Mucosa of stomach (tissue), 1 donor: Measurements from ENCODE around the gene IL1R1.
"Not testable (repeated sequence)": the region's sequence is repeated elsewhere in the genome, so short reads cannot be mapped to it uniquely, and the experiment has no call there.

Source experiments
- H3K27me3 ChIP-seq: one replicate; pipeline ENCODE4 v1.7.0; 2013; ENCODE audit warnings: mild to moderate bottlenecking, low read length; ENCODE audit not compliant: control insufficient read depth, insufficient read depth
- H3K36me3 ChIP-seq: one replicate; pipeline ENCODE4 v1.7.0; 2013; ENCODE audit warnings: low read length; ENCODE audit not compliant: control insufficient read depth, insufficient read depth
- H3K4me1 ChIP-seq: one replicate; pipeline ENCODE4 v1.7.0; 2013; ENCODE audit warnings: mild to moderate bottlenecking, low read length; ENCODE audit not compliant: control insufficient read depth, insufficient read depth
- H3K4me3 ChIP-seq: one replicate; pipeline ENCODE4 v1.7.0; 2013; ENCODE audit warnings: low read length
- H3K9ac ChIP-seq: one replicate; pipeline ENCODE4 v1.7.0; 2013; ENCODE audit warnings: mild to moderate bottlenecking, low read length, moderate library complexity
- H3K9me3 ChIP-seq: one replicate; pipeline ENCODE4 v1.7.0; 2013; ENCODE audit warnings: mild to moderate bottlenecking, low read length, moderate library complexity; ENCODE audit not compliant: control insufficient read depth
- donor health status: Pancreatic carcinoma.

The IL1R1 gene

DNA sequence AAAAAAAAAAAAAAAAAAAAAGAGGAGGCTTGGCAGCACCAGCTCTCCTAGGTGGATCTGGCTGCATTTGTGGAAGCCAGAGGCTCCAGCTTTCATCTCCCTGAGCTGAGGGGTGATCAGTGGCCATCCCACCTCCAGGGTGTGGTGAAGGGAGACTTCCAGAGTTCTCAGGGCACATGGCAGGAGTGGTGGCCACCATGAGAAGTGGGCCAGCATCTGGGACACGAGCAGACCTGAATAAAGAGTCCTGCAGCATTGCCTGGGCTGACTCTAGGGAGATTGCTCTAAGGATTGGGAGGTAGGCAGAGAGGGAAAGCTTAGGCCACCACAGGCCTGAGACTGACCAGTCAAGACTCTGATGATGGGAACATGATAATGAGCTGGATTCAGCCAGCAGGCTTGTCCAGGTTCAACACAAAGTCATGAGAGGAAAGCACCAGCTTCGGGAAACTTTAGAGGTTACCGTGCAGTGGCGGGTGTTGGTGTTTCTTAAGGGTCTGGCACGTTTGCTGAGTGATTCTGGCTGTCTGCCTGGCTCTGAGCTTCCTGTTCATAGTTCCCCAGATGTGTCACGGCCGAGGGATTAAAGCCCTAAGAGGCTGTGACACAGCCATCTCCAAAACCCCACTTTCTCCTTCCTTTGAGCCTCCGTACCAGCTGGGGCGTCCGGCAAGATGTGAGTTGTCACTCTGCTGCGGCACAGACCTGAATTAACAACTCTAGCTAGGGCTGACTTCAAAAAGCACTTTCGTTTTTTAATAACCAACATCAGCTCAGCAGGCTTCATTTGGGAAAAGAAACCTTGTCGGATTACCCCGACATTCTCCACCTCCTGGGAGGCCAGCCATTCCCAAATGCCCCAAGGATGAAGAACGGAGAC is 38.3 kb upstream of the IL1R1 start:
- H3K27me3 ChIP-seq: no peaks in the 10 kb centered on the region
- no peaks in the 10 kb centered on the region for H3K36me3 ChIP-seq
- no peaks in the 10 kb centered on the region for H3K9me3 ChIP-seq
- no peak overlapping the region for H3K9ac ChIP-seq
- no peak overlapping the region for H3K4me3 ChIP-seq
- H3K4me1 ChIP-seq: peaks cover 13% of the 10 kb centered on the region

GRCh38 chr2:102106133-102106556 is 36.4 kb upstream of the IL1R1 start:
- Histone ChIP-seq H3K36me3 (no peaks in the 10 kb centered on the region), H3K9me3 (no peaks in the 10 kb centered on the region), H3K4me3 (no peak overlapping the region), H3K9ac (no peak overlapping the region), H3K4me1 (peaks cover 6% of the 10 kb centered on the region), H3K27me3 (no peaks in the 10 kb centered on the region)

- H3K4me3 ChIP-seq, H3K36me3 ChIP-seq: not testable (repeated sequence)
These were observed 35.5 kb upstream of the IL1R1 start for GRCh38 chr2:102106813-102107740.

GRCh38 chr2:102107741-102108070 is 34.8 kb upstream of the IL1R1 start:
- H3K27me3 ChIP-seq: no peaks in the 10 kb centered on the region
- H3K4me3 ChIP-seq: no peak overlapping the region
- H3K4me1 ChIP-seq: peaks cover 3% of the 10 kb centered on the region
- H3K9me3 ChIP-seq: no peaks in the 10 kb centered on the region
- H3K9ac ChIP-seq: no peak overlapping the region
- H3K36me3 ChIP-seq: no peaks in the 10 kb centered on the region

More at GRCh38 chr2:102106813-102107740, 35.5 kb upstream of the IL1R1 start:
- not testable (repeated sequence) for H3K4me1 ChIP-seq, H3K9ac ChIP-seq, H3K9me3 ChIP-seq, H3K27me3 ChIP-seq

- Histone ChIP-seq H3K9me3 (no peaks in the 10 kb centered on the region), H3K27me3 (no peaks in the 10 kb centered on the region), H3K4me1 (peaks cover 2% of the 10 kb centered on the region), H3K36me3 (no peaks in the 10 kb centered on the region), H3K9ac (no peak overlapping the region), H3K4me3 (no peak overlapping the region)
These were observed 33.5 kb upstream of the IL1R1 start for GRCh38 chr2:102109016-102109415.

DNA sequence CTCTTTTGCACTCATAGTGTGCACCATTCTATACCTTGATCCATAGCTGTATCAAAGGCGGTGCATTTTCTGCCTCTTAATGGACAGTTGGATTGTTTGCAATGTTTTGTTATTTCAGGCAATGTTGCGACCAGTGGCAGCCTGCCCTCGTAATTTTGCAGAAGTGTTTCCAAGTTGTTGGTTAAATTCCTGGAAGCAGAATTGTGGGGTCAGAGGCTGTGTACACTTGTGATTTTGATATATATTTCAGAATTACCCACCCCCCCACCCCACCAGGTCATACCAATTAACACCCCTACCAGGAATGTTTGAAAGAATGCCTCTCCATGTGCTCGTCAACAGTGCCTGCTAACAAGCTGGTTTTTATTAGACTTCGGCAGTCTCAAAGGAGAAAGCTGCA is 32.4 kb upstream of the IL1R1 start:
- Histone ChIP-seq H3K9ac (no peak overlapping the region), H3K36me3 (no peaks in the 10 kb centered on the region), H3K4me3 (no peak overlapping the region), H3K27me3 (no peaks in the 10 kb centered on the region), H3K9me3 (no peaks in the 10 kb centered on the region), H3K4me1 (peaks cover 6% of the 10 kb centered on the region)

GRCh38 chr2:102110596-102111334 is 31.8 kb upstream of the IL1R1 start:
- H3K36me3 ChIP-seq: no peaks in the 10 kb centered on the region
- no peaks in the 10 kb centered on the region for H3K9me3 ChIP-seq
- no peak overlapping the region for H3K9ac ChIP-seq
- H3K4me3 ChIP-seq: no peak overlapping the region
- H3K4me1 ChIP-seq: peaks cover 11% of the 10 kb centered on the region
- no peaks in the 10 kb centered on the region for H3K27me3 ChIP-seq

DNA sequence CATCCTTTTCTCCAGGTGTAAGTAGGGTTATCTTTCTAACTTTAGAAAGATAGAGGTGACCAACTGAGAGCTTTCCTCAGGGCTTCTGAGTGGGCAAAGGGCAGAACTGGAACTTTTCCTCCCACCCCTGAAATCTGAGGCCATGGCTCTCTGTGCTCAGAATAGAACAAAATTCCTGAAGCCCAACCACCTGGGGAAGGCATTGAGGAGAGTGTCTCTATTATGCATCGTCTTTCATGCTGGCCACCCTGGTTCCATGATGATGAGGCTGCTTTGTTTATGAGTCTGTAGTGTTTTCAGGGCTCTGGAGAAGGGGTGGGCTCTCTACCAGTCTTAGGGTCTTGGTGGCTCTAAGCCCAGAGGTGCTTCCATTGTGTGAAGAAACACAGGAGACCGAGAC is 30.7 kb upstream of the IL1R1 start:
- peaks cover 11% of the 10 kb centered on the region for H3K4me1 ChIP-seq
- no peak overlapping the region for H3K4me3 ChIP-seq
- no peaks in the 10 kb centered on the region for H3K27me3 ChIP-seq
- H3K9ac ChIP-seq: no peak overlapping the region
- H3K36me3 ChIP-seq: no peaks in the 10 kb centered on the region
- no peaks in the 10 kb centered on the region for H3K9me3 ChIP-seq

GRCh38 chr2:102112271-102112670 is 30.3 kb upstream of the IL1R1 start:
- no peaks in the 10 kb centered on the region for H3K36me3 ChIP-seq
- H3K27me3 ChIP-seq: no peaks in the 10 kb centered on the region
- no peak overlapping the region for H3K9ac ChIP-seq
- no peaks in the 10 kb centered on the region for H3K9me3 ChIP-seq
- no peak overlapping the region for H3K4me3 ChIP-seq
- peaks cover 11% of the 10 kb centered on the region for H3K4me1 ChIP-seq

- peaks cover 11% of the 10 kb centered on the region for H3K4me1 ChIP-seq
- H3K27me3 ChIP-seq: no peaks in the 10 kb centered on the region
- no peak overlapping the region for H3K4me3 ChIP-seq
- H3K9me3 ChIP-seq: no peaks in the 10 kb centered on the region
- no peaks in the 10 kb centered on the region for H3K36me3 ChIP-seq
- H3K9ac ChIP-seq: no peak overlapping the region
These were observed 29.6 kb upstream of the IL1R1 start for GRCh38 chr2:102112692-102113665.

DNA sequence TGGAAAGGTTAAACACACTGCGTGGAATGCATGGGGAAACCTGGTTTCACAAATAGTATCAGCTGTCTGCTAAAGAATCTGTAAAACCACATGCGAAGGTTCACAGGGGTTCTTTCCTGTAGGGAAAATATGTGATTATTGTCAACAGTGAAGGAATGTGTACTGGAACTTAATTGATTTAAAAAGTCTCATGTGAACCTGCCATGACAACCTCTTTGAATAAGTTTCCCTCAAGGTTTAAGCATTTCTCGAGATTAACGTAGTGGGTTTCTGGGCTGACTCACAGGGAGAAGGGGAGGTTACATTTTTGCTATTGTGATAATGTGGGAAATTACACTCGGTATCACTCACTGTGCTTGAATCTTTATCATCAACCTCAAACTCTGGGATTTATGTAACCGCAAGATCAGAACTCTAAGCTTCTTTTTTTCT is 28.2 kb upstream of the IL1R1 start:
- Histone ChIP-seq H3K36me3 (no peaks in the 10 kb centered on the region), H3K27me3 (no peaks in the 10 kb centered on the region), H3K9me3 (no peaks in the 10 kb centered on the region), H3K9ac (no peak overlapping the region), H3K4me1 (peaks cover 11% of the 10 kb centered on the region), H3K4me3 (no peak overlapping the region)
